ENCODE data around the gene SETD2.
"Not testable (repeated sequence)": the region's sequence is repeated elsewhere in the genome, so short reads cannot be mapped to it uniquely, and the experiment has no call there.

SETD2 gene

DNA sequence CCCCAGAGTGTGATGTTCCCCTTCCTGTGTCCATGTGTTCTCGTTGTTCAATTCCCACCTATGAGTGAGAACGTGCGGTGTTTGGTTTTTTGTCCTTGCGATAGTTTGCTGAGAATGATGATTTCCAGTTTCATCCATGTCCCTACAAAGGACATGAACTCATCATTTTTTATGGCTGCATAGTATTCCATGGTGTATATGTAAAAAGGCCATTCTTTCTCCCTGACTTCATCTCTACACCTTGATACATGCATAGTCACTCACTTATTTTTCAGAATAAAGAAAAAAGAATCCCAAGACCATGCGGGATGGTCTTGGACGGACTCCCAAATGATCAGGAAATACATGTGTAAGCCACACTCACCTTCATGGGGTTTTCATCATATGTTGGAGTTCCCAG lies 126.6 kb downstream of the SETD2 start:
- in situ Hi-C loops (cut with HindIII; ENCODE audit: low sequenced_read_pairs), result not testable (repeated sequence)

DNA sequence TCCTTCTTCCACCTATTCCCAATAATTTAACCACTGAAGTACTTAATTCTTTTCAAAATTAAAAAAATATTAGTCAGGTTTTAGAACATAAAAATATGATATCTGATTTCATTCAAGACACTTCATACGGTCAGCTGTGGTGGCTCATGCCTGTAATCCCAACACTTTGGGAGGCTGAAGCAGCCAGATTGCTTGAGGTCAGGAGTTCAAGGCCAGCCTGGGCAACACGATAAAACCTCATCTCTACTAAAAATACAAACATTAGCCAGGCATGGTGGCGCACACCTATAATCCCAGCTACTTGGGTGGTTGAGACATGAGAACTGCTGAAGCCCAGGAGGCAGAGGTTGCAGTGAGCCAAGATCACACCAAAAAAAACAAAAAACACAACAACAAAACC lies 127.8 kb downstream of the SETD2 start:
- in situ Hi-C loops (cut with HindIII; ENCODE audit: low sequenced_read_pairs), result no loop called here

DNA sequence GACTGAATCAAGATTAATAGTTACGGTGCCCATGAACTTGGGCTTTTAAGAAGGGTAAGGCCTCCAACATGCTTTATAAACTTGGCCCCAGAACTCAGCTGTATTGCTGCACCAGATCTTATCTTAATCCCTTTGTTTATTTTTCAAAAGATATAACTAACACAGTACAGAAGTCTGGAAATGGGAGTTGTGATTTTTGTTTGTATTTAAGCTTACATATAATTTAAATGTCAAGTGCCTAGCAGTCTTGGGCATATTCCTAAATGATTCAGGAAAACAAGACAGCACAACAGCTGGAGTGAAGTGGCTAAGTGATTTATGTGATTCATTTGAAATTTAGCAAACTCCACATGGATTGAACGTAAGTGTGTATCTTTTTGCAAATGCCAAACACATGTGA lies 128.3 kb downstream of the SETD2 start:
- in situ Hi-C loops (cut with HindIII; ENCODE audit: low sequenced_read_pairs), result no loop called here

DNA sequence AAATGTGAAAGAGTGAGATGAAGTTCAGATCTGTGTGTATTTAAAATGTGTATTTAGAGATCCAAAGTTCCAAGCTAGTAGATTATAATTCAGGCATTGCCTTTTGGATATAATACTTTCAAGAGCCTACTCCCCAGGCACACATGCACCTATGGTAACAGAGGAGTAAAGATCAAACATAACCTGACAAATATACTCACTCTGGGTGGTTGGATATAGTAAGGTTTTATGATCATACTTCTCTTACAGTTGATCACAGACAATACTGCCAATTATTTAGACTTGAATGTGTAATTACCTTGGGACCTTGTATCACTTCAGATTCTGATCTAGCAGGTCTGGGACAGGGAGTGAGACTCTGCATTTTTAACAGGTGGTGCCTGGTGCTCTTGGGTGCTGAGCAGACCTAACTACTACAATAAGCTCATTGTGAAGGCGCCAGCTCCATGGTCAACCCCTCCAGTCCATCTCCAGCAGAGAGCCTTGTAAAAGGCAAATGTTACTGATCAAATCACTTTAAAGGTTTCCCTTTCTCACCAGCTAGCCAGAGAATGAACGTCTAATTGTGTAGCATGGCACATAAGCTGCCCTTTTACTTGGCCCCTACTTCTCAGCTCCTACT lies 128.9 kb downstream of the SETD2 start:
- in situ Hi-C loops (cut with HindIII; ENCODE audit: low sequenced_read_pairs), result no loop called here

DNA sequence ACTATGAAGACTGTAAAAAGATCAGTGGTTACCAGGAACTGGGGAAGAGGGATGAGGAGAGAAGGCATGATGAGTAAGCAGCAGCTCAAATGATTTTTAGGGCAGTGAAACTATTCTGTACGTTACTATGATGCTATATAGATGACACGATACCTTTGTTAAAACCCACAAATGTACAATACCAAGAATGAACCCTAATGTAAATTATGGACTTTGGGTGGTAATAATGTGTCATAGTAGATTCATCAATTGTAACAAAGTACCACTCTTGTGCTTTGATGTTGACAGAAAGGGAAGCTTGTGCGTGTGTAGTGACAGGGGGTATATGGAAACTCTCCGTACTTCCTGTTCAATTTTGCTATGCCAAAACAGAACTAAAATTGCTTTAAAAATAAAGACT lies 132.9 kb downstream of the SETD2 start:
- in situ Hi-C loops (cut with HindIII; ENCODE audit: low sequenced_read_pairs), result not testable (repeated sequence)

DNA sequence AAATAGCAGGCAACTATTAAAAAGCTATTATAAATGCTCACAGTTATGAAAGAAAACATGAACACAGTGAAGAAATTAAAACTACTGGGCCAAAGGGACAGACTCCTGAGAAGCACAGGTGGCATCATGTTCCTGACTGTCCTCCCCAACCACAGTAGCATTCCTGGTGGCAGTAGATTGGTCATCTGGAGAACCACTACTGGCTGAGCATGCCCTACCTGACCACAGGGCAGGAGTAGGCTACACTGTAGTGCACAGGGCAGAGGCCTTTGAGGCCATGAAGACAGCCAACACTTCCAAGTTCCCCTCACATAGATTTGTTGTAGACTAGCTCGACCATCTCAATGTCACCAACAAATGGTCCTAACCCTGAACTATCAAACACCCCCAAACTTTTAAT lies 135.2 kb downstream of the SETD2 start:
- in situ Hi-C loops (cut with HindIII; ENCODE audit: low sequenced_read_pairs), result no loop called here

DNA sequence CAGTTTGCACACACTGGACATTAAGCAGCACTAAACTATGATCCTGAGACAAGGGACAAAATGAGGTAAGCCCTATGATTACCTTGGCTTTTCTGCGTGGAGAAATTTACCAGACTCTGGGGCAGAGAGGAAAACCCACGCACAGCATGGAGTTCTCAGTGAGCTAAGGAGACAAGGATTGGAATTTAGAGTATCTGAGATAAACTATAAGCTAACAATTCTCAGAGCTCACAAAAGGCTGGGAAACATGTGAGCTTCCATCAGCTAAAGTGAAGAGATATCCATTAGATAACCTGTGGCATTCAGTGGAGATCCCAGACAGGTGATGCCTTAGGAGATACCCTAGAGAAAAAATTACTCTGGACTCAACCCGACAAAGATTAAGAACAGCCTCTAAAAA lies 135.8 kb downstream of the SETD2 start:
- in situ Hi-C loops (cut with HindIII; ENCODE audit: low sequenced_read_pairs), result no loop called here

DNA sequence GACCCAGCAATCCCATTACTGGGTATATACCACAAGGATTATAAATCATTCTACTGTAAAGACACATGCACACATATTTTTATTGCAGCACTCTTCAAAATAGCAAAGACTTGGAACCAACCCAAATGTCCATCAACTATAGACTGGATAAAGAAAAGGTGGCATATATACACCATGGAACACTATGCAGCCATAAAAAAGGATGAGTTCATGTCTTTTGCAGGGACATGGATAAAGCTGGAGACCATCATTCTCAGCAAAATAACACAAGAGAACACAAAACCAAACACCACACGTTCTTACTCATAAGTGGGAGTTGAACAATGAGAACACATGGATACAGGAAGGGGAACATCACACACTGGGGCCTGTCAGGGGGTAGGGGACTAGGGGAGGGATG lies 137.5 kb downstream of the SETD2 start:
- in situ Hi-C loops (cut with HindIII; ENCODE audit: low sequenced_read_pairs), result not testable (repeated sequence)

DNA sequence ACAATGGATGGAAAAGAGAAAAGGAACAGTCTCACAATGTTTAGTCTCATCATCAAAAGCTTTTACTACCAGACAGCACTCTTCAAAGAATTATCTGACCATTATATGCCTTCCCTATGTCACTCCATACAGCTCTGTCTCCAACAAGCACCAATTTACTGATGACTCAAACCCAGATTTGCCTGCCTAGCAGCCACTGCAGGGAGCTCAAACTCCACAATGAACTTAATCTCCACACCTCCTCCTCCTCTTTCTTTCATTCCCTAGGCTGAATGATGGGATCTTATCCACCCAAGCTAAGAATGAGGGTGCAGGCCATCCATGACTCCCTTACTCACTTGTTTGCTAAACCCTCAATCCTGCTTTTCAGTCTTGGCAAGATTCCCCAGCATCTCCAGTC lies 139.0 kb downstream of the SETD2 start:
- in situ Hi-C loops (cut with HindIII; ENCODE audit: low sequenced_read_pairs), result no loop called here

DNA sequence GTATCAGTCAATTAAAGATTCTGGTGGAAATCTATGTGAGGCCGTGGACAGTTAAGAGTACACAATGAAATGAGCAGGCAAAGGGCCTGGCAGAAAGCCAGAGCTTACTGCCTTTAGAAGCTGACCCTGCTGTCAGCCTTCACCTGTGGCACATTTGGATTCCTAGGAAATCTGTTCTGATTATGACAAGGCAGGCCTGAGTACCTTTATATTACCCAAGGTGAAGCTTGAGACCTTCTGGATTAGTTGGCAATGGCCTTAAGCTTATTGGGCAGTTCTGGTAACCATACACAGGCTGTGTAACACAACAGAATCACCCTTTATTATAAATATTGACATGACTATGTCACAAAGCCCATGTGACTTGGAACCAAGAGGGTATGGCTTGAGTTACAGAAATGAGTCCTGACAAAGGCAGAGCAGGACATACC lies 141.3 kb downstream of the SETD2 start:
- in situ Hi-C loops (cut with HindIII; ENCODE audit: low sequenced_read_pairs), result no loop called here

DNA sequence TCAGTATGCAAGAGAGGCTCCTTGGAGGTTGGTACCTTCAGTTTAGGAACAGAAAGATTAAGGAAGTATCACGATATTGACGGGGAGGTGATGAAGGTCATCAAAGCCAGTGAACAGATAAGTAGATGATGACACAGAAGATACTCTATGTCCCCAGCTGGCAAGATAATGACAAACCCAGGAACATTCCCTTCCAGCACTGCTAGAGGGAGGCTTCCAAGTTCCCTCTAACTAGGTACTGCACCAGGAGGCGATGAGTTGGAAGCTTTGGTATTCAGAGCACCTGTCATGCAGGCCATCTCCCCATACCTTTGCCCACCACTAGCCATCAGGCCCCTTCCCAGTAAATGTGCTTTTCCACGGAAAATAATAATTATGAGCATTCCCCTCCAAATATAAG lies 143.6 kb downstream of the SETD2 start:
- in situ Hi-C loops (cut with HindIII; ENCODE audit: low sequenced_read_pairs), result no loop called here

DNA sequence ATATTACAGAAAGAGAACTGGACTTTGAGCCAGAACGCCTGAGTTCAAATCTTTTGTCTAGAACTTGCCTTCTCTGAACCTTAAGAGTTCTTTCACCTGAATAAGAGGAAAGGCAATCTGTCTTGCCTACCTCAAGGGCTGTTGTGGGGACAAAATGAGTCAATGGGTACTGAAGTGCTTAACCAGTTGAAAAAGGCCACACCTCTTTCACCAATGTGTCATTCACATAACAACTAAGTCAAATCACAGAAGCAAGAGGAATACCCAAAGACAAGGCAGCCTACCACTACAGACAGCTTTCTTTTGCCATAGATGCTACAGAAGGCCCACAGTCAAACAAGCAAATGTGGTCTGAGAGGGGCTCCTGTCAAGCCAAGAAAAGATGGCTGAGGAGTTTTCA lies 144.7 kb downstream of the SETD2 start:
- in situ Hi-C loops (cut with HindIII; ENCODE audit: low sequenced_read_pairs), result no loop called here

DNA sequence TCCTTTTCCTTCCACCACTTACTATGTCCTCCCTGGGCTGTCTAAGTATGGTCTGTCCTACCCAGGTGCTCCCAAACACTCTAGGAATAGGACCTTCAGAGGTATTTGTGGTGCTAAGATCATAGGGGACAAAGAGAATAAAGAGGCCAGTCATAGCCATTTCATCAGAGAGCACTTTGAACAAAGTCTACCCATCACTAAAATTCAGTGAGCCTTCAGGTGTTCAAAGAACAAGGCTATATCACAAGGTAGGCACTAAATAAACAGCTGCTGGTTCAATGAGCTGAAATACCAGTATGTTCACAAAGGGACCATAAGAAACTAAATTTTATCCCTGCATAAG lies 145.7 kb downstream of the SETD2 start:
- in situ Hi-C loops (cut with HindIII; ENCODE audit: low sequenced_read_pairs), result no loop called here

DNA sequence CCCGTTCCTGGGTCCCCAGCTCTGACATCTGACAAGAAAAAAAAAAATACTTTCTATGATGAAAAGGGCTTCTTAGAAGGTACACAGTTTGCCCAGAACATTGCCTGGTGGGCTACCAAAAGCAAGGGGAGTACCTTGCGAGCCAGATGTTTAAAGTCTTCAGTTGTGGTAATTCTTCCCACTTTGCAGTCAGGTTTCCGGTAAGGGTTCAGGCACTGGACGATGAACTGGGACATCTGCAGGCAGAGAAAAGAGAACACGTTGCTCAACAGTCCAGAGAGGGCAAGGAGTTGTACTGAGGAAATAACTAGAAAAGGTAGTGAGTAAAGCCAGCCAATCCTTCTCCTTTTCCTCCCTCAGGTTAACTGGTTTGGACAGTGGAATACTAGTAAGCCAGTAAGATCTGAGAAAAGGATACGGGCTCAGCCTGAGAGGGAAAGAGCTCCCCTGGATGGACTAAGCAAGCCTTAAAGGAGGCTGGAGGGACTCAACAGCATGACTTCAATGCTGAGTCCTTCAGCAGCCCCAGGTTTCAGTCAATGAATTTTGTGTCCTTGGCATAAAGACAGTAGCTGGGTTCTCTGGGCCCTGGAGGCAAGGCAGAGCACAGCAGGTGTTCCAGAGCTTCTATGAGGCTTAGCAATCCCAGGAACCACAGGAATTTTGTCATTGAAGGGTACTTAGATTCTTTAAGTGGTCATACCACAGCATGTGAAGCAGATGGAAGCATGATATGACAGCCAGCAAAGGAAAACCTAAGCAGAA lies 146.2 kb downstream of the SETD2 start:
- in situ Hi-C loops (cut with HindIII; ENCODE audit: low sequenced_read_pairs), result no loop called here

DNA sequence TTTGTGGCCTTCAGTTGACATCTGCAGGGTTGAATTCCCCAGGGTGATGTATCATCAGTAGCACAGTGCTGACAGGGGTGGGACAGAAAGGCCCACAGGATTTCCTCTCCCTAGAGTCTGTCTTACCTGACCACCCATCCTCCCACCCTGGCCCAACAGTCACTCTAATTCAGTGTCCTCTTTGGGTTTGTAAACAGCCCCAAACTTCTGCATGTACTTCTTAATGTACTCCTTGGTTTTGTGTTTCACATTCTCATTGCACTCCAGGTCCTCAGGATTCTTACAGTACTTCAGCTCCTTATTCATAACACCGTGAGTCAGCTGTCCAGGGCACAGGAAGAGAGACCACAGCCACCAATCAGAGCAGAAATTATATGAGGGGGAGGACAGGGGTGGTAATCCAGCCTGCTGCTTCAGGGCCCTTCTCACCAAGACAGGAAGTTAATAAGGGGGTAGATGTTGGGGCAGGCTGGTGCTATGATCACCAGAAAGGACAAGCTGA lies 146.9 kb downstream of the SETD2 start:
- in situ Hi-C loops (cut with HindIII; ENCODE audit: low sequenced_read_pairs), result no loop called here

DNA sequence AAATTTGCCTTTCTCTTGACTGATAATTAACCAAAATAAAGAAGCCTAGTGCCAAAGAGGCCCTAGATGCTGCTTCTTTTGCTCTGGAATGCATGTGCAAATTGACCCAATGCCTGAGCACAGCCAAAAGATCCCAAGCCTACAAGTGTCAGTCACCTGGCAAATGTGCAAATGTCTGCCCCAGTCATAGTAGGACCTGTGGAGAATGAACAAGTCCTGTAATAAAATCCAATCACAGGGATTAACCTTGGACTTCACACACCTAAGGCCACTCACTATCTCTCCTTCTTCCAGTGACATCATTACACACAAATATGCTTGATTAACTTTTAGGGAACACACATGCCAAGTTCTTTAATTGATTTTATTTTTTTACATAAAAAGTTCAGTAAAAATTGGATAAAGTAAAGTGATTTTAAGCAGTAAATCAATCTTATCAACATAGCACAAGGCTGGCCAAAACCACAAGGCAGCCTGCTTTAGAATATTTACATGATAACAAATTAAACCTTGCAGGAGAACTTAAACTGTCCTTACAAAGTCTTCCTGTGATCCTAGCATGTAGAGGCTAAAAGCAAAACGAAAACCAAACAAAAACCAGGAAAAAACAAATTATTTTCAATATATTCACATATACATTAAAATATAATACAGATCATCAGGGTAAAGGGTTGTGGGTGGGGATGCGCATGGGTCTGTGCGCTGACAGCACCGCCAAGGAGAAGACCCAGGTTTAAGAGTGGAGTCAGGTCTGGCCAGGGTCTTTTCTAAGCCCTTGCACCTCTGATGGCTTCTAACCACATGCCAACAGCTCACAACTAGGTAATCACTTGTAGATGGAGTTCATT lies 147.6 kb downstream of the SETD2 start:
- in situ Hi-C loops (cut with HindIII; ENCODE audit: low sequenced_read_pairs), result no loop called here

DNA sequence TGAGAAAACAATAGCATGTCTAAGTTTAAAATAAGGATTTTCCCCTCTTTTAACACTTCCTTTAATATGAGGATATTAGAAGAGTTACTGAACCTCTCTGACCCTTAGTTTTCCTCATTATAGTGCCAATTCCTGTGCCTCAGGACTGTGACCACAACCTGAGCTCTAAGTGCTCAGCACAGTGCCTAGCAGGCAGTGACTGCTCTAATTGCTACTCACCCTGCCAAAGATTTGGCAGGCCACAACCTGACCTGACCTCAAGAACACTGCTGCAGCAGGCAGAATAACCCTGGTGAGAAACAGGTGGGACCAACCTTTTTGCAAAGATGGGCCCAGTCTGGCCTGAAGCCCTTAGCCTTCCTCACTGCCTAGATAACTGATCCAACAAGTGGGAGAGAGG lies 148.8 kb downstream of the SETD2 start:
- in situ Hi-C loops (cut with HindIII; ENCODE audit: low sequenced_read_pairs), result no loop called here

DNA sequence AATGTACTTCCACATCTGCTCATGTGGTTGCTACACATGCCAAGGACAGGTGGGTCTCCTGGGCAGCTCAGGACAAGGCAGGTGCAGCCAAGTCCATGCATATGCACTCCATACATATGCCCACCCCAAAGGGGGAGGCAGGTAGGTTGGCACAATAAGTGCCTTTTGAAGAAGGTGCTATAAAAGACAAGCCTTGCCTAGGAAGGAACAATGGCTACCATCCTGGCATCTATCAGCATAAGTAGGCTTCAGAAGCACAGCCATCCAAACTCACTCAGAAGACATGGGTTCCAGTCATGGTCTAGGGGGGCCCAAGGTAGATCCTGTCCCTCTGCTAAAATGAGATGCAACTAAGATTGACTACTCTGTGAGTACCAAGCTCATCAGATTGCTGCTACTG lies 149.9 kb downstream of the SETD2 start:
- in situ Hi-C loops (cut with HindIII; ENCODE audit: low sequenced_read_pairs), result no loop called here

DNA sequence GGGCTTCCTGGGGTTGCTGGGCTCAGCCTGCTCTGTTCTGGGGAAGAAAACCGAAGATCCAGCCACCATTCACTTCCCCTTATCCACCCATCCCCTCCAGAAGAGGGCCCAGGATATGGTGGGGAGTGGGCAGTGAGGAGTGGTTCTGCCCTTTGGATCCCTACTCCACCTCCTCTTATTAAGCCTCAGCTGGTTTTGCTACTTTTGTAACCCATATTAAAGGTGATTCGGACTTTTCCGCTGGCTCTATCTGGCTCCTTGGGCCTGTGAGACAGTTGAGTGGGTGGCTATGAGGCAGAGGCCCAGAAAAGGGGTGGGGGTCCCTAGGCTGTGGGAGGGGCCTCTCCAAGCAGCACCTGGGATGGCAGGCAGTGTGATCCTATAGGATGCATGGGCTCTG lies 150.7 kb downstream of the SETD2 start:
- in situ Hi-C loops (cut with HindIII; ENCODE audit: low sequenced_read_pairs), result no loop called here

DNA sequence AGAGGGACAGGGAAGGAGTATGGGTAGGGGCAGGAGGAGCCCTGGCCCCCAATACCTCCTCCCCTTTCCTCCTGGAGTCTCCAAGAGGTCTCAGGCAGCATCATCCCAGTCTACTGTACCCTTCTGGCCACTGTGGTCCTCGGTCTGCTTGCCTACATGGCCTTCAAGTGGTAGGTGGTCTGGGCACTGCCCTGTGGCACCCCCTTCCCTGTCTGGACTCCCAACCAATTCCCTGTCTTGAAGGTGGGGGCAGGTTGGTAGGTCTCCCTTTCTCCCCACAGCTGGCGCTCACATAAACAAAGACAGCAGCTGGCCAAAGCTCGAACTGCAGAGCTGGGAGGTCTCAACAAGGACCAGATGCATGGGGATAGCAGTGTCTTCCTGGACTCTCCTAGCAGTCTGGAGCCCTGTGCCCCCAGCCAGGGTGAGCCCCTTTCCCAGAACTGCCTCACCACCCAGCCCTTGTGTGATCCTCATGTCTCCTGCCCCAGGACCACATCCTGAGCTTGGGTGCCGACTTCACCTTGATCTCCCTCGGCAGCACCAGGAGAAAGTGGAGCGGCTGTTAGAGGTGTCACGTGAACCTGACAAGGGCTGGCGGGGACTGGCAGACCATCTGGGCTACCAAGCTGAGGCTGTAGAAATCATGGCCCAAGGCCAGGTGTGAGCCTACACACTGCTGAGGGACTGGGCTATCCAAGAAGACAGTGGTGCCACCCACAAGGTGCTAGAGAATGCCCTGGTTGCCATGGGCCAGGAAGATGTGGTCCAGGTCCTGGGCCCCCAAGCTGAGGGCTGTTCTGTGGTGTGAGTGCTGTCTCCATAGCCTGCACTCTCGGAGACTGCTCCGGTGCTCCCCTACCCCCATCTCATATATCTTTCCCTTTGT lies 151.3 kb downstream of the SETD2 start:
- in situ Hi-C loops (cut with HindIII; ENCODE audit: low sequenced_read_pairs), result no loop called here

DNA sequence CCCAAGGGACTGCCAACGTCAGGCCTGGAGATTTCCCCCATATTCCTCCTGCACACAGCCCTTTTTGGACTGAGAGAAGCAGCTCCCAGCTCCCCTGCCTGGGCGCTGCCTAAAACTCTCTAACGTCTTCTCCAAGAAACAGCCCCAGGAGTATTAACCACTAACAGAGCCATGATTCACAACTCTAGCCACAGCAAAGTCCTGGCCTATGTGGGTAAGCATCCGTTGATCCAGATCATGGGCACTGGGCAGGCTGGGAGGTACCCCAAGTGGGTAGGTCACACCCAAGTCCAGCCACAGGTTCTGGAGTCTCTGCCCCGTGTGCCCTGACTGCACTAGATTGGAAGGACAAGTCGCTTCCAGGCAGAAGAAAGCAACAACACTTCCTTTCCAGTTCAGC lies 152.5 kb downstream of the SETD2 start:
- in situ Hi-C loops (cut with HindIII; ENCODE audit: low sequenced_read_pairs), result no loop called here
